ENCODE measurements around the gene CNGB1.

The CNGB1 gene

GRCh38 chr16:57846078-57846697 lies 124.7 kb downstream of the CNGB1 start:
- H3K4me3 ChIP-seq (ENCODE audit: low read depth, low read length) = no peak overlapping the region
- no CpG with 5 or more reads among the region's 9 CpGs for WGBS (ENCODE audit: extremely low coverage, insufficient coverage, insufficient read length)
- no peak overlapping the region for H3K23ac ChIP-seq (ENCODE audit: low read length)
- H3K4me2 ChIP-seq (ENCODE audit: low read length) = peak overlapping the region; percentile 1
- no peak overlapping the region for H4K12ac ChIP-seq (ENCODE audit: low read depth, low read length)
- H2BK5ac ChIP-seq (ENCODE audit: low read depth, low read length, poor library complexity) = no peak overlapping the region
- peak; percentile 91 to 93 for DNase-seq
- no peak overlapping the region for H3K4ac ChIP-seq (ENCODE audit: low read depth, low read length)
- peaks cover 7% of the 10 kb centered on the region for H3K79me1 ChIP-seq (ENCODE audit: low read length)
- H3K79me2 ChIP-seq (ENCODE audit: control insufficient read depth, insufficient read depth, low read length, poor library complexity) = no peaks in the 10 kb centered on the region
- H3K4me1 ChIP-seq (ENCODE audit: control insufficient read depth in 1 of 2, insufficient read depth in 2 of 2, low read length in 2 of 2) = peaks cover 17 to 23% of the 10 kb centered on the region in 2 experiments
- H3K9ac ChIP-seq (ENCODE audit: low read length) = no peak overlapping the region
- no peak overlapping the region for H3K18ac ChIP-seq (ENCODE audit: low read length)
- no peak overlapping the region for H4K8ac ChIP-seq (ENCODE audit: low read depth, low read length)
- H3K14ac ChIP-seq (ENCODE audit: low read length) = peak overlapping the region; percentile 17
- H2AFZ ChIP-seq (ENCODE audit: insufficient read depth, low read length, poor library complexity) = no peak overlapping the region
- H3K27me3 ChIP-seq (ENCODE audit: insufficient read depth, low read length) = no peaks in the 10 kb centered on the region
- H4K91ac ChIP-seq (ENCODE audit: low read depth, low read length) = peak overlapping the region; percentile 34
- H3K27ac ChIP-seq (ENCODE audit: low read depth, low read length) = no peak overlapping the region
- peak overlapping the region; percentile 13 for H2BK120ac ChIP-seq (ENCODE audit: insufficient read depth, low read length, poor library complexity)
- no peak overlapping the region for H2AK5ac ChIP-seq (ENCODE audit: low read length)
- no peaks in the 10 kb centered on the region for H3K36me3 ChIP-seq (ENCODE audit: control insufficient read depth in 1 of 2, insufficient read depth in 2 of 2, low read length in 2 of 2)
- peak overlapping the region; percentile 19 for H2BK12ac ChIP-seq (ENCODE audit: low read length)
- H3K9me3 ChIP-seq (ENCODE audit: insufficient read depth, low read depth, low read length) = no peaks in the 10 kb centered on the region

GRCh38 chr16:57845115-57845514 lies 125.8 kb downstream of the CNGB1 start:
- Histone ChIP-seq H3K18ac (ENCODE audit: low read length) (no peak overlapping the region), H2AFZ (ENCODE audit: insufficient read depth, low read length, poor library complexity) (no peak overlapping the region), H3K27me3 (ENCODE audit: insufficient read depth, low read length) (no peaks in the 10 kb centered on the region), H2BK120ac (ENCODE audit: insufficient read depth, low read length, poor library complexity) (no peak overlapping the region), H3K79me2 (ENCODE audit: control insufficient read depth, insufficient read depth, low read length, poor library complexity) (no peaks in the 10 kb centered on the region), H2BK12ac (ENCODE audit: low read length) (no peak overlapping the region), H3K4me2 (ENCODE audit: low read length) (no peak overlapping the region), H3K79me1 (ENCODE audit: low read length) (peaks cover 7% of the 10 kb centered on the region), H4K12ac (ENCODE audit: low read depth, low read length) (no peak overlapping the region), H3K4me1 (ENCODE audit: control insufficient read depth in 1 of 2, insufficient read depth in 2 of 2, low read length in 2 of 2) (peaks cover 17 to 23% of the 10 kb centered on the region in 2 experiments), H3K9me3 (ENCODE audit: insufficient read depth, low read depth, low read length) (no peaks in the 10 kb centered on the region), H3K36me3 (ENCODE audit: control insufficient read depth in 1 of 2, insufficient read depth in 2 of 2, low read length in 2 of 2) (no peaks in the 10 kb centered on the region), H3K9ac (ENCODE audit: low read length) (no peak overlapping the region), H4K8ac (ENCODE audit: low read depth, low read length) (no peak overlapping the region), H3K27ac (ENCODE audit: low read depth, low read length) (no peak overlapping the region), H3K4me3 (ENCODE audit: low read depth, low read length) (no peak overlapping the region), H2BK5ac (ENCODE audit: low read depth, low read length, poor library complexity) (no peak overlapping the region), H2AK5ac (ENCODE audit: low read length) (no peak overlapping the region), H3K4ac (ENCODE audit: low read depth, low read length) (no peak overlapping the region), H3K14ac (ENCODE audit: low read length) (no peak overlapping the region), H4K91ac (ENCODE audit: low read depth, low read length) (no peak overlapping the region), H3K23ac (ENCODE audit: low read length) (no peak overlapping the region)
- no peak for DNase-seq
- no CpG with 5 or more reads among the region's 8 CpGs for WGBS (ENCODE audit: extremely low coverage, insufficient coverage, insufficient read length)

GRCh38 chr16:57844416-57845030 lies 126.4 kb downstream of the CNGB1 start:
- Histone ChIP-seq H2BK120ac (ENCODE audit: insufficient read depth, low read length, poor library complexity) (no peak overlapping the region), H3K9ac (ENCODE audit: low read length) (no peak overlapping the region), H3K36me3 (ENCODE audit: control insufficient read depth in 1 of 2, insufficient read depth in 2 of 2, low read length in 2 of 2) (no peaks in the 10 kb centered on the region), H2BK12ac (ENCODE audit: low read length) (no peak overlapping the region), H3K27ac (ENCODE audit: low read depth, low read length) (no peak overlapping the region), H3K79me2 (ENCODE audit: control insufficient read depth, insufficient read depth, low read length, poor library complexity) (no peaks in the 10 kb centered on the region), H2AK5ac (ENCODE audit: low read length) (no peak overlapping the region), H3K4ac (ENCODE audit: low read depth, low read length) (no peak overlapping the region), H3K4me2 (ENCODE audit: low read length) (no peak overlapping the region), H3K4me3 (ENCODE audit: low read depth, low read length) (no peak overlapping the region), H3K4me1 (ENCODE audit: control insufficient read depth in 1 of 2, insufficient read depth in 2 of 2, low read length in 2 of 2) (peaks cover 17 to 23% of the 10 kb centered on the region in 2 experiments), H3K14ac (ENCODE audit: low read length) (no peak overlapping the region), H2BK5ac (ENCODE audit: low read depth, low read length, poor library complexity) (no peak overlapping the region), H3K9me3 (ENCODE audit: insufficient read depth, low read depth, low read length) (no peaks in the 10 kb centered on the region), H2AFZ (ENCODE audit: insufficient read depth, low read length, poor library complexity) (no peak overlapping the region), H3K79me1 (ENCODE audit: low read length) (peaks cover 7% of the 10 kb centered on the region), H3K23ac (ENCODE audit: low read length) (no peak overlapping the region), H3K27me3 (ENCODE audit: insufficient read depth, low read length) (no peaks in the 10 kb centered on the region), H4K8ac (ENCODE audit: low read depth, low read length) (no peak overlapping the region), H4K12ac (ENCODE audit: low read depth, low read length) (no peak overlapping the region), H3K18ac (ENCODE audit: low read length) (peak overlapping the region; percentile 12), H4K91ac (ENCODE audit: low read depth, low read length) (no peak overlapping the region)
- WGBS (ENCODE audit: extremely low coverage, insufficient coverage, insufficient read length) = no CpG with 5 or more reads among the region's 10 CpGs
- DNase-seq = no peak

- Histone ChIP-seq H3K23ac (ENCODE audit: low read length) (no peak overlapping the region), H4K12ac (ENCODE audit: low read depth, low read length) (no peak overlapping the region), H3K27ac (ENCODE audit: low read depth, low read length) (no peak overlapping the region), H3K36me3 (ENCODE audit: control insufficient read depth in 1 of 2, insufficient read depth in 2 of 2, low read length in 2 of 2) (no peaks in the 10 kb centered on the region), H4K91ac (ENCODE audit: low read depth, low read length) (peak overlapping the region; percentile 68), H3K79me1 (ENCODE audit: low read length) (peaks cover 7% of the 10 kb centered on the region), H2BK5ac (ENCODE audit: low read depth, low read length, poor library complexity) (no peak overlapping the region), H2BK120ac (ENCODE audit: insufficient read depth, low read length, poor library complexity) (peak overlapping the region; percentile 20), H3K4me1 (ENCODE audit: control insufficient read depth in 1 of 2, insufficient read depth in 2 of 2, low read length in 2 of 2) (peaks cover 17 to 23% of the 10 kb centered on the region in 2 experiments), H3K9ac (ENCODE audit: low read length) (no peak overlapping the region), H3K27me3 (ENCODE audit: insufficient read depth, low read length) (no peaks in the 10 kb centered on the region), H4K8ac (ENCODE audit: low read depth, low read length) (no peak overlapping the region), H3K18ac (ENCODE audit: low read length) (no peak overlapping the region), H3K4me3 (ENCODE audit: low read depth, low read length) (no peak overlapping the region), H3K79me2 (ENCODE audit: control insufficient read depth, insufficient read depth, low read length, poor library complexity) (no peaks in the 10 kb centered on the region), H3K14ac (ENCODE audit: low read length) (no peak overlapping the region), H2AFZ (ENCODE audit: insufficient read depth, low read length, poor library complexity) (no peak overlapping the region), H3K9me3 (ENCODE audit: insufficient read depth, low read depth, low read length) (no peaks in the 10 kb centered on the region), H2BK12ac (ENCODE audit: low read length) (peak overlapping the region; percentile 75), H2AK5ac (ENCODE audit: low read length) (no peak overlapping the region), H3K4me2 (ENCODE audit: low read length) (no peak overlapping the region), H3K4ac (ENCODE audit: low read depth, low read length) (no peak overlapping the region)
- no CpG with 5 or more reads among the region's 1 CpG for WGBS (ENCODE audit: extremely low coverage, insufficient coverage, insufficient read length)
- peak in 1 of 2 donors; percentile 52 for DNase-seq
Measured at GRCh38 chr16:57843400-57843799, 127.5 kb downstream of the CNGB1 start.

All from trophoblast cell (in vitro differentiated cells and primary cell).